Endothelial cell of umbilical vein (primary cell): Measurements from ENCODE around the gene MAMDC2. TPM values are rescaled to one million over a fixed set of nuclear protein-coding genes. Genes with fewer than 3 reads are reported as not detected.

ENCODE experiments used
- BruUV-seq: library from RNA; stranded (reverse); fragments of 400-500 nt; replicated peaks from 2 replicates; lab custom pipeline; 2021; lab: Mats Ljungman, UMichigan
- CTCF ChIA-PET: fragments of 300-600, 350-600 bp; sonication (Branson Sonifier 250); formaldehyde crosslinking; loops from one replicate; lab custom pipeline; 2021; ENCODE audit warnings: antibody characterized with exemption, inconsistent platforms; lab: Charles Lee
- POLR2A ChIA-PET: fragments of 300-600, 350-600 bp; sonication (Branson Sonifier 250); formaldehyde crosslinking; loops from one replicate; lab custom pipeline; 2021; ENCODE audit warnings: antibody characterized with exemption, inconsistent platforms; lab: Charles Lee
- DNase-seq: peaks from one replicate; pipeline ENCODE4 v3.0.0-alpha.2; 2011; ENCODE audit warnings: low read depth, low spot score
- FAIRE-seq: peaks from 2 replicates; lab custom pipeline; 2011; peaks lifted over from hg19 to GRCh38; lab: Jason Lieb, UNC
- H2AFZ ChIP-seq: 2 replicates; pipeline ENCODE4 v1.6.0; 2012; ENCODE audit warnings: low read depth, low read length, control low read depth, inconsistent platforms
- H3K27ac ChIP-seq: 2 replicates; pipeline ENCODE4 v1.5.1; 2011; ENCODE audit warnings: low read depth, mild to moderate bottlenecking, control low read depth, low read length, moderate library complexity; ENCODE audit not compliant: insufficient read depth
- H3K27me3 ChIP-seq, 2 experiments: 2 replicates each; pipeline versions ENCODE4 v1.6.0 to v1.6.1; 2011; ENCODE audit warnings: low read length in 2 of 2, mixed read lengths in 1 of 2; ENCODE audit not compliant: control insufficient read depth in 2 of 2, insufficient read depth in 2 of 2
- H3K36me3 ChIP-seq, 2 experiments: 2 replicates in 1 of 2; 3 replicates in 1 of 2; pipeline ENCODE4 v1.5.1; 2011; ENCODE audit warnings: low read length in 2 of 2, mild to moderate bottlenecking in 1 of 2, moderate library complexity in 1 of 2; ENCODE audit not compliant: control insufficient read depth in 2 of 2, insufficient read depth in 2 of 2; ENCODE audit errors: extremely low read depth in 1 of 2
- H3K4me1 ChIP-seq: 3 replicates; pipeline ENCODE4 v1.5.1; 2011; ENCODE audit warnings: mild to moderate bottlenecking, low read length; ENCODE audit not compliant: control insufficient read depth, insufficient read depth; ENCODE audit errors: extremely low read depth
- H3K4me2 ChIP-seq: 2 replicates; pipeline ENCODE4 v1.6.1; 2011; ENCODE audit warnings: low read length, control low read depth, mixed read lengths; ENCODE audit not compliant: insufficient read depth
- H3K4me3 ChIP-seq, 3 experiments: fragments of 200-600 bp in 1 of 3; sonication (generic), shearing (Covaris generic) in 1 of 3; replicated peaks in 1 of 3; 2 replicates each; pipeline ENCODE4 v1.5.1; 2011 to 2016; ENCODE audit warnings: control low read depth in 3 of 3, low read length in 3 of 3, mild to moderate bottlenecking in 2 of 3, inconsistent platforms in 1 of 3, low read depth in 1 of 3, moderate library complexity in 1 of 3; ENCODE audit not compliant: insufficient read depth in 1 of 3
- H3K79me2 ChIP-seq: 2 replicates; pipeline ENCODE4 v1.6.0; 2012; ENCODE audit warnings: low read length, inconsistent platforms; ENCODE audit not compliant: control insufficient read depth, insufficient read depth
- H3K9ac ChIP-seq: replicated peaks from 2 replicates; pipeline ENCODE3; 2011; ENCODE audit warnings: low read length, control low read depth; ENCODE audit not compliant: insufficient read depth; ENCODE audit errors: extremely low read depth
- H3K9me1 ChIP-seq: replicated peaks from 3 replicates; pipeline ENCODE4 v1.6.0; 2011; ENCODE audit warnings: mild to moderate bottlenecking, low read length; ENCODE audit not compliant: control insufficient read depth, insufficient read depth; ENCODE audit errors: extremely low read depth
- H3K9me3 ChIP-seq: replicated peaks from 2 replicates; pipeline ENCODE4 v1.5.1; 2012; ENCODE audit warnings: low read length, inconsistent platforms; ENCODE audit not compliant: control insufficient read depth, insufficient read depth
- H4K20me1 ChIP-seq: replicated peaks from 2 replicates; pipeline ENCODE3; 2011; ENCODE audit warnings: mild to moderate bottlenecking, low read length; ENCODE audit not compliant: control insufficient read depth, insufficient read depth; ENCODE audit errors: extremely low read depth
- CTCF ChIP-seq, 2 donors: IDR thresholded peaks; 1 replicate in 1 of 2; 2 replicates in 1 of 2; pipeline ENCODE4 v1.5.1; 2011; ENCODE audit warnings: low read length in 2 of 2, mild to moderate bottlenecking in 2 of 2, moderate library complexity in 2 of 2, control low read depth in 1 of 2, inconsistent platforms in 1 of 2, low read depth in 1 of 2; ENCODE audit not compliant: insufficient read depth in 1 of 2; ENCODE audit errors: extremely low read depth in 1 of 2
- EZH2 ChIP-seq: IDR thresholded peaks from 2 replicates; pipeline ENCODE4 v1.6.1; 2012; ENCODE audit warnings: borderline replicate concordance, low read depth, mild to moderate bottlenecking, moderate library complexity, low read length, inconsistent platforms; ENCODE audit not compliant: severe bottlenecking
- FOS ChIP-seq: IDR thresholded peaks from 2 replicates; pipeline ENCODE4 v1.6.1; 2011; ENCODE audit warnings: mild to moderate bottlenecking, low read length, moderate library complexity, borderline replicate concordance; ENCODE audit not compliant: insufficient read depth
- JUN ChIP-seq: IDR thresholded peaks from 2 replicates; pipeline ENCODE4 v1.6.1; 2011; ENCODE audit warnings: borderline replicate concordance, low read depth; ENCODE audit not compliant: insufficient read length, insufficient read depth
- MYC ChIP-seq: IDR thresholded peaks from one replicate; pipeline ENCODE4 v1.6.1; 2011; ENCODE audit warnings: mild to moderate bottlenecking, low read depth, low read length
- POLR2A ChIP-seq: IDR thresholded peaks from 2 replicates; pipeline ENCODE4 v1.6.1; 2012; ENCODE audit warnings: low read depth, mild to moderate bottlenecking, control low read depth, low read length
- POLR2AphosphoS5 ChIP-seq: IDR thresholded peaks from 2 replicates; pipeline ENCODE4 v1.6.1; 2012; ENCODE audit warnings: low read depth, mild to moderate bottlenecking, control low read depth, low read length, moderate library complexity; ENCODE audit not compliant: insufficient read depth
- dilution Hi-C: fragments of 300-500 bp; cut with MboI; formaldehyde crosslinking; loops from one replicate; pipeline ENCODE4 v1.15.0; 2019; ENCODE audit warnings: low sequenced_read_pairs; ENCODE audit not compliant: extremely low pct_ligation_motif_present
- intact Hi-C: fragments of 100-400 bp; cut with micrococcal nuclease; formaldehyde crosslinking; loops from one replicate; pipeline ENCODE4 v1.10.0; 2022
- polyA plus RNA-seq, 4 experiments: library from polyadenylated mRNA; depleted of rRNA in 3 of 4; stranded (reverse) in 3 of 4; unstranded in 1 of 4; fragments of >200 nt; gene quantifications; 2 replicates each; pipeline versions ENCODE4 v1.2.1 to v1.2.3, GENCODE V29; 2011 to 2012; ENCODE audit warnings: missing spikeins in 1 of 4
- total RNA-seq: library from RNA; stranded (reverse); gene quantifications from 2 replicates; pipeline ENCODE4 v1.2.3, GENCODE V29; 2021
- TF ChIP-seq, protein P1 (sequence below): IDR thresholded peaks from 2 replicates; pipeline ENCODE4 v1.6.1; 2011; ENCODE audit not compliant: insufficient read depth, insufficient read length

MAMDC2 gene
- total and polyA plus RNA-seq, 2 donors (not counting 3 experiments of a cell fraction or from before 2014, with no cell fraction given): 0.60 to 1.1 TPM

DNA sequence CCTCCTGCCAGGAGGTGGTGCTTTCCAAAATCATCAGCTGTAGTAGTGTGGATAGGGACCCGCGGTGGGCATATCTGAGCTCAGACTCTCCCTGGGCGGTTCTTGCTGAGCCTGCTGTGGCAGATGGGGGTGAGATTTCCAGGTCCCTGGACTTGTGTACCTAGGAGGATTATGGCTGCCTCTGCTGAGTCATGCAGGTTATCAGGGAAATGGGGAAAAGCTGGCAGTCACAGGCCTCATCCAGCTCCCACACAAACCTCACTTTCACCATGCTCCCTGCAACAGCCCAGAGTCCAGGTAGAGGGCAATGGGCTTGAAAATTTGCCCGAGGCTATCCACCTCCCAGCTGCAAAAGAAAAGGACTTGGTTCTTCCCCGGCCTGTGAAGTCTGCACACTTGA lies 23.4 kb upstream of the MAMDC2 start:
- TF ChIP-seq POLR2A: no peak
- dilution Hi-C loops (no loop called here), intact Hi-C loops (no loop called here)
- H3K4me2 ChIP-seq: no peak overlapping the region
- no peak overlapping the region for H3K4me3 ChIP-seq
- H3K9me3 ChIP-seq: no peaks in the 10 kb centered on the region
- CTCF ChIA-PET: interaction anchor here (1.0 to 1.2 kb wide), 2 partner anchors 29 to 91 kb away, joined by 3 to 5 read pairs; no protein-coding TSS in a partner anchor
- peaks cover 5% of the 10 kb centered on the region for H3K4me1 ChIP-seq
- DNase-seq (no peak), FAIRE-seq (no peak)
- no peak overlapping the region for H3K9ac ChIP-seq
- no peak overlapping the region for H3K27ac ChIP-seq
- H4K20me1 ChIP-seq: no peaks in the 10 kb centered on the region
- no TSS peak for BruUV-seq
- POLR2A ChIA-PET: no interaction called here
- H3K36me3 ChIP-seq: no peaks in the 10 kb centered on the region
- H3K9me1 ChIP-seq: no peaks in the 10 kb centered on the region
- H2AFZ ChIP-seq: no peak overlapping the region
- H3K27me3 ChIP-seq: no peaks in the 10 kb centered on the region
- H3K79me2 ChIP-seq: no peaks in the 10 kb centered on the region

DNA sequence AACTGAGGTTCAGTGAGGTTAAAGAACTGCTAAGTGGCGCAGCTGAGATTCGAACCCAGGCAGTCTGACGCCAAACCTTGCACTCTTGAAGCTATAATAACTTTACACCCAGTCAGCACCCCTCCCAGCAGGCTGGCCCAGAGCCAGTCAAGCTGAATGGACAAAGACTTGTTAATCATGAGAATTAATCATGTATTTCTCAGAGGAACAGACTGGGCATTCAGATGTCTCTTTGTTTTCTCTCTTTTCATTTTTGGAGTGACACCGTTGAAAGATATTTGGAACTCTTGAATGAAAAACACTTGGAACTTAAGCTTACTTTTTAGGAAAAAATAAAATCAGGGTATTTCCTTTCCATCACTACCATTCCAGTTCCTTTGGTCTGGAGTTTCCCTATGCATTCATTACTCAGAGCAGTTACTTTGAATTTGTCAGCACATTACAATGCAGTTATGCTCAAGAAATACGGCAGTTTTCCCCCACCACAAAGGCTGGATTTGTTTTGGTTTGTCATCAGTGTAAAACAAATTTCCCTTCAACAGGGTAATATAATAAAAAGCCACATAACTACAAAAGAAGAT lies 22.6 kb upstream of the MAMDC2 start:
- Histone ChIP-seq H3K9me3 (no peaks in the 10 kb centered on the region), H2AFZ (peak overlapping the region; percentile 39), H3K79me2 (no peaks in the 10 kb centered on the region), H3K4me3 (no peak overlapping the region), H3K27ac (peak overlapping the region; percentile 40), H3K4me2 (no peak overlapping the region), H3K9me1 (no peaks in the 10 kb centered on the region), H4K20me1 (no peaks in the 10 kb centered on the region), H3K4me1 (peaks cover 5% of the 10 kb centered on the region), H3K9ac (no peak overlapping the region), H3K27me3 (no peaks in the 10 kb centered on the region), H3K36me3 (no peaks in the 10 kb centered on the region)
- ChIA-PET POLR2A (no interaction called here), CTCF (interaction anchor here (0.7 to 1.5 kb wide), 5 partner anchors 12 to 92 kb away, joined by 3 to 5 read pairs (median 3); no protein-coding TSS in a partner anchor)
- FAIRE-seq (peak; percentile 12), DNase-seq (peak; percentile 87)
- TF ChIP-seq MYC (no peak), JUN (peak; percentile 36), POLR2A (no peak), EZH2 (no peak), POLR2AphosphoS5 (no peak), FOS (peak; percentile 21), CTCF (IDR thresholded peaks at IDR 0.05; ENCODE audit: extremely low read depth in 1 of 2, insufficient read depth in 1 of 2, low read depth in 1 of 2, low read length in 2 of 2) (no peak)
- TF ChIP-seq, protein P1, sequence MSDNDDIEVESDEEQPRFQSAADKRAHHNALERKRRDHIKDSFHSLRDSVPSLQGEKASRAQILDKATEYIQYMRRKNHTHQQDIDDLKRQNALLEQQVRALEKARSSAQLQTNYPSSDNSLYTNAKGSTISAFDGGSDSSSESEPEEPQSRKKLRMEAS: no peak
- intact Hi-C loops (no loop called here), dilution Hi-C loops (no loop called here)
- BruUV-seq: no TSS peak
